Endothelial cell of umbilical vein (primary cell): ENCODE data around the gene YTHDF2. TPM values are rescaled to one million over a fixed set of nuclear protein-coding genes. Genes with fewer than 3 reads are reported as not detected.

Experiments used
- BruUV-seq: library from RNA; stranded (reverse); fragments of 400-500 nt; replicated peaks from 2 replicates; lab custom pipeline; 2021; lab: Mats Ljungman, UMichigan
- CTCF ChIA-PET: fragments of 300-600, 350-600 bp; sonication (Branson Sonifier 250); formaldehyde crosslinking; loops from one replicate; lab custom pipeline; 2021; ENCODE audit warnings: antibody characterized with exemption, inconsistent platforms; lab: Charles Lee
- POLR2A ChIA-PET: fragments of 300-600, 350-600 bp; sonication (Branson Sonifier 250); formaldehyde crosslinking; loops from one replicate; lab custom pipeline; 2021; ENCODE audit warnings: antibody characterized with exemption, inconsistent platforms; lab: Charles Lee
- DNase-seq: peaks from one replicate; pipeline ENCODE4 v3.0.0-alpha.2; 2011; ENCODE audit warnings: low read depth, low spot score
- FAIRE-seq: peaks from 2 replicates; lab custom pipeline; 2011; peaks lifted over from hg19 to GRCh38; lab: Jason Lieb, UNC
- H2AFZ ChIP-seq: 2 replicates; pipeline ENCODE4 v1.6.0; 2012; ENCODE audit warnings: low read depth, low read length, control low read depth, inconsistent platforms
- H3K27ac ChIP-seq: 2 replicates; pipeline ENCODE4 v1.5.1; 2011; ENCODE audit warnings: low read depth, mild to moderate bottlenecking, control low read depth, low read length, moderate library complexity; ENCODE audit not compliant: insufficient read depth
- H3K27me3 ChIP-seq, 2 experiments: 2 replicates each; pipeline versions ENCODE4 v1.6.0 to v1.6.1; 2011; ENCODE audit warnings: low read length in 2 of 2, mixed read lengths in 1 of 2; ENCODE audit not compliant: control insufficient read depth in 2 of 2, insufficient read depth in 2 of 2
- H3K36me3 ChIP-seq, 2 experiments: 2 replicates in 1 of 2; 3 replicates in 1 of 2; pipeline ENCODE4 v1.5.1; 2011; ENCODE audit warnings: low read length in 2 of 2, mild to moderate bottlenecking in 1 of 2, moderate library complexity in 1 of 2; ENCODE audit not compliant: control insufficient read depth in 2 of 2, insufficient read depth in 2 of 2; ENCODE audit errors: extremely low read depth in 1 of 2
- H3K4me1 ChIP-seq: 3 replicates; pipeline ENCODE4 v1.5.1; 2011; ENCODE audit warnings: mild to moderate bottlenecking, low read length; ENCODE audit not compliant: control insufficient read depth, insufficient read depth; ENCODE audit errors: extremely low read depth
- H3K4me2 ChIP-seq: 2 replicates; pipeline ENCODE4 v1.6.1; 2011; ENCODE audit warnings: low read length, control low read depth, mixed read lengths; ENCODE audit not compliant: insufficient read depth
- H3K4me3 ChIP-seq, 3 experiments: fragments of 200-600 bp in 1 of 3; sonication (generic), shearing (Covaris generic) in 1 of 3; replicated peaks in 1 of 3; 2 replicates each; pipeline ENCODE4 v1.5.1; 2011 to 2016; ENCODE audit warnings: control low read depth in 3 of 3, low read length in 3 of 3, mild to moderate bottlenecking in 2 of 3, inconsistent platforms in 1 of 3, low read depth in 1 of 3, moderate library complexity in 1 of 3; ENCODE audit not compliant: insufficient read depth in 1 of 3
- H3K79me2 ChIP-seq: 2 replicates; pipeline ENCODE4 v1.6.0; 2012; ENCODE audit warnings: low read length, inconsistent platforms; ENCODE audit not compliant: control insufficient read depth, insufficient read depth
- H3K9ac ChIP-seq: replicated peaks from 2 replicates; pipeline ENCODE3; 2011; ENCODE audit warnings: low read length, control low read depth; ENCODE audit not compliant: insufficient read depth; ENCODE audit errors: extremely low read depth
- H3K9me1 ChIP-seq: replicated peaks from 3 replicates; pipeline ENCODE4 v1.6.0; 2011; ENCODE audit warnings: mild to moderate bottlenecking, low read length; ENCODE audit not compliant: control insufficient read depth, insufficient read depth; ENCODE audit errors: extremely low read depth
- H3K9me3 ChIP-seq: replicated peaks from 2 replicates; pipeline ENCODE4 v1.5.1; 2012; ENCODE audit warnings: low read length, inconsistent platforms; ENCODE audit not compliant: control insufficient read depth, insufficient read depth
- H4K20me1 ChIP-seq: replicated peaks from 2 replicates; pipeline ENCODE3; 2011; ENCODE audit warnings: mild to moderate bottlenecking, low read length; ENCODE audit not compliant: control insufficient read depth, insufficient read depth; ENCODE audit errors: extremely low read depth
- EZH2 ChIP-seq: IDR thresholded peaks from 2 replicates; pipeline ENCODE4 v1.6.1; 2012; ENCODE audit warnings: borderline replicate concordance, low read depth, mild to moderate bottlenecking, moderate library complexity, low read length, inconsistent platforms; ENCODE audit not compliant: severe bottlenecking
- FOS ChIP-seq: IDR thresholded peaks from 2 replicates; pipeline ENCODE4 v1.6.1; 2011; ENCODE audit warnings: mild to moderate bottlenecking, low read length, moderate library complexity, borderline replicate concordance; ENCODE audit not compliant: insufficient read depth
- GATA2 ChIP-seq: IDR thresholded peaks from 2 replicates; pipeline ENCODE4 v1.7.0; 2011; ENCODE audit warnings: low read depth, mild to moderate bottlenecking, moderate library complexity, mixed read lengths, low read length; ENCODE audit not compliant: insufficient read length, insufficient read depth
- JUN ChIP-seq: IDR thresholded peaks from 2 replicates; pipeline ENCODE4 v1.6.1; 2011; ENCODE audit warnings: borderline replicate concordance, low read depth; ENCODE audit not compliant: insufficient read length, insufficient read depth
- MAX ChIP-seq: IDR thresholded peaks from 2 replicates; pipeline ENCODE4 v1.6.1; 2011; ENCODE audit not compliant: insufficient read depth, insufficient read length
- MYC ChIP-seq: IDR thresholded peaks from one replicate; pipeline ENCODE4 v1.6.1; 2011; ENCODE audit warnings: mild to moderate bottlenecking, low read depth, low read length
- POLR2A ChIP-seq: IDR thresholded peaks from 2 replicates; pipeline ENCODE4 v1.6.1; 2012; ENCODE audit warnings: low read depth, mild to moderate bottlenecking, control low read depth, low read length
- POLR2AphosphoS5 ChIP-seq: IDR thresholded peaks from 2 replicates; pipeline ENCODE4 v1.6.1; 2012; ENCODE audit warnings: low read depth, mild to moderate bottlenecking, control low read depth, low read length, moderate library complexity; ENCODE audit not compliant: insufficient read depth
- dilution Hi-C: fragments of 300-500 bp; cut with MboI; formaldehyde crosslinking; loops from one replicate; pipeline ENCODE4 v1.15.0; 2019; ENCODE audit warnings: low sequenced_read_pairs; ENCODE audit not compliant: extremely low pct_ligation_motif_present
- intact Hi-C: fragments of 100-400 bp; cut with micrococcal nuclease; formaldehyde crosslinking; loops from one replicate; pipeline ENCODE4 v1.10.0; 2022
- polyA plus RNA-seq, 4 experiments: library from polyadenylated mRNA; depleted of rRNA in 3 of 4; stranded (reverse) in 3 of 4; unstranded in 1 of 4; fragments of >200 nt; gene quantifications; 2 replicates each; pipeline versions ENCODE4 v1.2.1 to v1.2.3, GENCODE V29; 2011 to 2012; ENCODE audit warnings: missing spikeins in 1 of 4
- total RNA-seq: library from RNA; stranded (reverse); gene quantifications from 2 replicates; pipeline ENCODE4 v1.2.3, GENCODE V29; 2021
- TF ChIP-seq, protein P1 (sequence below), 2 donors: IDR thresholded peaks; 1 replicate in 1 of 2; 2 replicates in 1 of 2; pipeline ENCODE4 v1.5.1; 2011; ENCODE audit warnings: low read length in 2 of 2, mild to moderate bottlenecking in 2 of 2, moderate library complexity in 2 of 2, control low read depth in 1 of 2, inconsistent platforms in 1 of 2, low read depth in 1 of 2; ENCODE audit not compliant: insufficient read depth in 1 of 2; ENCODE audit errors: extremely low read depth in 1 of 2

The YTHDF2 gene
- total and polyA plus RNA-seq, 2 donors (not counting 3 experiments of a cell fraction or from before 2014, with no cell fraction given): 72.4 to 105 TPM

DNA sequence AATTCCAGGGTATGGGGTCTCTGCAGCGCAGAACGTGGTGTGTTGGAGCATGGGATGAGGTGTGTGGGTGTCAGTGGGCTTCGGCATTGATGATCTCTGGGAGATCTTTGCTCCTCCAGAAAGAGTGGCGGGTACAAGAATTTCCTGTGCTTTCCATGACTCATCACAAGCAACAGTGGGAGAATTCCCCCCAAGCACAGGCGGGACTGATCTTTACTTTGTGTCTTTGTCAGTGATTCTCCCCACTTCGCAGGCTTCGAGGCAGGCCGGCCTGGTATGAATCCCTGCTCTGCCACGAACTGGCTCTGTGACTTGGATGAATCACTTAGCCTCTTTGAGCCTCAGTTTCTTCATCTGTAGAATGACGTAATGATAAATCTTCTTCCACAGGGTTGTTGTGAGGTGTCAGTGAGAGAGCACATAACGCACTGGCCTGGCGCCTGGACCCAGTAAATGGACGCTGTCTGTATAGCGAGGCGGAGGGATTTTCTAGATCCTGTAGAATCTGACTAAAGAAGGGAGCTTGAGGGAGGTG, 77.3 kb downstream of the YTHDF2 start:
- no peaks in the 10 kb centered on the region for H3K4me1 ChIP-seq
- ChIA-PET CTCF (no interaction called here), POLR2A (no interaction called here)
- no peak overlapping the region for H3K27ac ChIP-seq
- H3K36me3 ChIP-seq: no peaks in the 10 kb centered on the region
- no peak overlapping the region for H3K4me3 ChIP-seq
- no peaks in the 10 kb centered on the region for H3K79me2 ChIP-seq
- H3K9me1 ChIP-seq: no peaks in the 10 kb centered on the region
- no peak overlapping the region for H3K9ac ChIP-seq
- H3K9me3 ChIP-seq: no peaks in the 10 kb centered on the region
- no peaks in the 10 kb centered on the region for H4K20me1 ChIP-seq
- TF ChIP-seq POLR2AphosphoS5 (no peak), MYC (no peak), EZH2 (no peak), FOS (no peak), MAX (no peak), POLR2A (no peak), JUN (no peak), GATA2 (no peak)
- TF ChIP-seq, protein P1, sequence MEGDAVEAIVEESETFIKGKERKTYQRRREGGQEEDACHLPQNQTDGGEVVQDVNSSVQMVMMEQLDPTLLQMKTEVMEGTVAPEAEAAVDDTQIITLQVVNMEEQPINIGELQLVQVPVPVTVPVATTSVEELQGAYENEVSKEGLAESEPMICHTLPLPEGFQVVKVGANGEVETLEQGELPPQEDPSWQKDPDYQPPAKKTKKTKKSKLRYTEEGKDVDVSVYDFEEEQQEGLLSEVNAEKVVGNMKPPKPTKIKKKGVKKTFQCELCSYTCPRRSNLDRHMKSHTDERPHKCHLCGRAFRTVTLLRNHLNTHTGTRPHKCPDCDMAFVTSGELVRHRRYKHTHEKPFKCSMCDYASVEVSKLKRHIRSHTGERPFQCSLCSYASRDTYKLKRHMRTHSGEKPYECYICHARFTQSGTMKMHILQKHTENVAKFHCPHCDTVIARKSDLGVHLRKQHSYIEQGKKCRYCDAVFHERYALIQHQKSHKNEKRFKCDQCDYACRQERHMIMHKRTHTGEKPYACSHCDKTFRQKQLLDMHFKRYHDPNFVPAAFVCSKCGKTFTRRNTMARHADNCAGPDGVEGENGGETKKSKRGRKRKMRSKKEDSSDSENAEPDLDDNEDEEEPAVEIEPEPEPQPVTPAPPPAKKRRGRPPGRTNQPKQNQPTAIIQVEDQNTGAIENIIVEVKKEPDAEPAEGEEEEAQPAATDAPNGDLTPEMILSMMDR (IDR thresholded peaks at IDR 0.05; ENCODE audit: extremely low read depth in 1 of 2, insufficient read depth in 1 of 2, low read depth in 1 of 2, low read length in 2 of 2): no peak
- FAIRE-seq: no peak
- no TSS peak for BruUV-seq
- dilution Hi-C loops (no loop called here), intact Hi-C loops (no loop called here)
- no peak overlapping the region for H2AFZ ChIP-seq
- peaks cover 36 to 42% of the 10 kb centered on the region in 2 experiments for H3K27me3 ChIP-seq
- no peak for DNase-seq
- H3K4me2 ChIP-seq: no peak overlapping the region
